AG09309 (cell line): Measurements from ENCODE around the gene PABPC1L.
A peak's percentile ranks its signal among the peaks of the same experiment; 100 is the strongest.

Source experiments
- DNase-seq: peaks from one replicate; pipeline ENCODE4 v3.0.0-alpha.2; 2010; ENCODE audit warnings: low read depth
- H3K4me3 ChIP-seq: 2 replicates; pipeline ENCODE4 v1.5.1; 2011; ENCODE audit warnings: mild to moderate bottlenecking, low read depth, low read length, moderate library complexity; ENCODE audit not compliant: control insufficient read depth
- TF ChIP-seq, protein P1 (sequence below): IDR thresholded peaks from 2 replicates; pipeline ENCODE4 v1.5.1; 2011; ENCODE audit warnings: mild to moderate bottlenecking, low read depth, low read length, inconsistent platforms; ENCODE audit not compliant: insufficient read depth, control insufficient read depth; ENCODE audit errors: missing control alignments

Gene PABPC1L

DNA sequence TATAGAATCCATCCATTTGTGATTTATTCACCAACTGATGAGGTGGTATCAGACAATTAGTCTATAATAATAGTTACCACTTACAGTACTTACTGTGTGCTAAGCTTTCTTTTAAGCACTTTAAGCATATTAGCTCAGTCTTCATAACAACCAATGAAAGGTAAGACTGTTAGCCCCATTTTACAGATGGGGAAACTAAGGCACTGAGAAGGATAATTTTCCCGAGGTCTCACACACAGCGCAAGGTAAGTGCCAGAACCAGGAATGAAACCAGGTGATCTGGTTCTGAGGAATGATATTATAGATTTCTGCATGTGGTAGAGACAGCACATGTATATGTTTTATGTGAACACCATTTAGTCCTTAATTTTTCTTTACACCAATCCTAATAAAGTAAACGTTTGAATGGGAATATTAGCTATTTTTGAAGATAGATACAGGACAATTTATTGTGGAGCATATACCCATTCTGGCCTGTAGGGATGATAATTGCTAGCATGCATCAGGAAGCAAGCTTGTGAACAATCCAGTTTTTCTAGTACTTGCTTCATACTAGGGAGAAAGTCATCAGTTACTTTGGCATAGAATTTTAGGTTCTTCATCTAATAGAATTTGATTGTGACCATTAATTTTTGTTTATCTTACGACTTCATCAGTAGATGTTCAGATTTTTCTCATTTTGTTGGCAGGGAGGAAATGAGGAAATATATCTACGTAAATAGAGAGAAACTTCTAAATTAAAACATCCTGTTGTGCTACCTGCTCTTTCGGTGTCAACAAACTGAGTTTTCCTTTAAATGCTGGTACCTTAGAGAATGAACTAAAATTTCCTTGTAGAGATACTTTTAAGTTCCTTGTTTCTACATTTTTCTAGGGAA is 21.4 kb upstream of the PABPC1L start:
- TF ChIP-seq, protein P1, sequence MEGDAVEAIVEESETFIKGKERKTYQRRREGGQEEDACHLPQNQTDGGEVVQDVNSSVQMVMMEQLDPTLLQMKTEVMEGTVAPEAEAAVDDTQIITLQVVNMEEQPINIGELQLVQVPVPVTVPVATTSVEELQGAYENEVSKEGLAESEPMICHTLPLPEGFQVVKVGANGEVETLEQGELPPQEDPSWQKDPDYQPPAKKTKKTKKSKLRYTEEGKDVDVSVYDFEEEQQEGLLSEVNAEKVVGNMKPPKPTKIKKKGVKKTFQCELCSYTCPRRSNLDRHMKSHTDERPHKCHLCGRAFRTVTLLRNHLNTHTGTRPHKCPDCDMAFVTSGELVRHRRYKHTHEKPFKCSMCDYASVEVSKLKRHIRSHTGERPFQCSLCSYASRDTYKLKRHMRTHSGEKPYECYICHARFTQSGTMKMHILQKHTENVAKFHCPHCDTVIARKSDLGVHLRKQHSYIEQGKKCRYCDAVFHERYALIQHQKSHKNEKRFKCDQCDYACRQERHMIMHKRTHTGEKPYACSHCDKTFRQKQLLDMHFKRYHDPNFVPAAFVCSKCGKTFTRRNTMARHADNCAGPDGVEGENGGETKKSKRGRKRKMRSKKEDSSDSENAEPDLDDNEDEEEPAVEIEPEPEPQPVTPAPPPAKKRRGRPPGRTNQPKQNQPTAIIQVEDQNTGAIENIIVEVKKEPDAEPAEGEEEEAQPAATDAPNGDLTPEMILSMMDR = peak; percentile 36
- DNase-seq = no peak
- H3K4me3 ChIP-seq = no peak overlapping the region

DNA sequence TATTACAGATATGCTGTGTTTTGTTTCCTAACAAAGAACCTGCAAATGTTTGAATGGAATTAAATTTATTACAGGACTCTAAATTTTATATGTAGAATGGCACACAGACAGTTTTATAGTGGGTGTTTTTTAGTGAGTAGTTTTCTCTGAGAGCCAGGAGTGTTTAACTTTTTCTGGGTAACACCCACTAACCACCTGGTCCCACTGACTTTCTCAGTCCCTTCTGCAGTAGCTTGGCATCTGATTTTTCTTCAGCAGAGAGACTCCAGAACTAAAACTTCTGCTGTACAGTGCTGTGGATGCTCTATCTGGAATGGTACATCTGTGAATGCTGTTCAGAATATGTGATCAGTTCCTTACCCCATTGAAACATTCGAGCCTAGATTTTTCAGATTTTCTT is 18.0 kb upstream of the PABPC1L start:
- TF ChIP-seq, protein P1 = no peak
- DNase-seq = no peak
- H3K4me3 ChIP-seq = no peak overlapping the region

DNA sequence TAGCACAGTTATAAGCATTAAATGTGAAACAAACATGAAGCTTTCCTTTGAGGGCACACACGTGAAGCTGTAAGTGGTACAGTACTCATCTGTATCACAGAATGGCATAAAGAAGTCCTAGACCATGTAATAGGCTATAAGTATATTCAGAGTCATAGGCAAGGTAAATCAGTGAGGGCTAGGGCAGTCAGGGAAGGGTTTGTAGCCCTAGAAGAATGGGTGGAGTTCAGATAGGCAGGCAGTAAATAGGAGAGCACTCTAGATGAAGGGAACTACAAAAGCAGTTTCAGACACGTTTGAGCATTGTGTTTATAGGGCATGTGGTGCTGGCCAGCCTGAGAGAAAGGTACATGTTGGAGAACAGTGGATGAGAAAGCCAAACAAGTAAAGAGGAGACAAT is 14.9 kb upstream of the PABPC1L start:
- TF ChIP-seq, protein P1 = no peak
- no peak for DNase-seq
- no peak overlapping the region for H3K4me3 ChIP-seq

DNA sequence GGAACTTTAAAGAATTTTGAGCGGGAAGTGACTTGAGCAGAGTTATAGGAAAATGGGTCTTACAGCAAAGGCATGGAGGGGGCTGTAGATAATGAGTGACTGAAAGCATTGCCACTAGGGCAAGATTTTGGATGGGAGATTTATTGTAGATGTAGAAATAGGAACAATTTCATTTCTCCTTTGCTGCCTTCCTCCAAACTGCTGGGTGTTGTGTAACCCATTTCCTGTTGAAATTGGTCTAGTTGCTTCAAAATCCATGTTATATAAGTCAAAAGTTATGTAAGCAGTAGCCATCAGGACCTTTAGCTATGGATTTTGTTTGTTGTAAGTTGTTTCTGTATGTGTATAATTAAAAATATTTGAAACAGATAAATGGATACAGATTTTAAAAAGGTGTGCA is 13.3 kb upstream of the PABPC1L start:
- TF ChIP-seq, protein P1 = no peak
- no peak overlapping the region for H3K4me3 ChIP-seq
- peak; percentile 29 for DNase-seq

DNA sequence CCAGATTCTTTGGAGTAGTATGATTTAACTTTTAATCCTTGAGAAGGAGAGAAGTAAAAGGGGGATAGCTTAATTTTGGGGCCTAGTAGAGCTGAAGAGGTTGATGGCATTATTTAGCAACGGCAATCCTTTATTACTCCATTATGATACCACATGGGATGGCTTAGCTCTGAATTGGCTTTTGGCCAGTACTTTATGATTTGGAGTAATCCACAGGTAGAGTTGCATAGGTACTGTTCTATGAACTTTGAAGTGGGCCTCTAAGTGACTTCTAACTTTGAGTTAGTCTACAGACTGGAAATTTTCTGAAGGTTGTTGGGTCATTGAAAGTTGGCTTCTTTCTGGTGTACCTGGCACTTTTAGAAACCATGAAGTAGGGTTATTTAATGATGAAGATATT is 12.7 kb upstream of the PABPC1L start:
- TF ChIP-seq, protein P1 = no peak
- no peak overlapping the region for H3K4me3 ChIP-seq

DNA sequence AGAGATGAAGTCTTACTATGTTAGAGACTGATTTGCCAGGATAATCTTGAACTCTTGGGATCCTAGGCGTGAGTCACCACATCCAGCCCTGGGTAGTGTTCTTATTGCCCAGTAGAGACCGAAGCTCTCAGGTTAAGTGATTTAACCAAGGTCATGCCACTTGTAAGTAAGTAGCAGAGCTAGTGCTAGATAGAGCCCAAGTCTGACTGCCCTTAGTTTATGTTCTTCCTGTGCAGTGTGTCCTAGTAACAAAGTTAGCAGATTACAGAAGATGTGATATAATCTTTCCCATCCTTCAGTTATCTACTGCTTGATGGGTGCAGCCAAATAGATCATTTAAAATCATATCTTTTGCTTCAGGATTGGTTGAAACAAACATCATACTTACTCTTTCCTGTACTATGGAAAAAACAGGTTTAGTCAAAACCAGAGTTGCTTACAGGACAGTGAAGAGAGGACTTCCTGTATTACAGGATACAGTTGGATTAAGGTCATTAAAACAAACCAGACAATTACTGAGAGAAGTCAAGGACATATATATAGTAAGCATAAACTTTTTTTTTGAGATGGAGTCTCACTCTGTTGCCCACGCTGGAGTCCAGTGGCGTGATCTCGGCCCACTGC is 9.5 kb upstream of the PABPC1L start:
- TF ChIP-seq, protein P1 = no peak
- no peak overlapping the region for H3K4me3 ChIP-seq
- no peak for DNase-seq

More for the DNA sequence above, 12.7 kb upstream of the PABPC1L start:
- no peak for DNase-seq
